A673 (cell line): ENCODE data around the gene CHRND. TPM values are rescaled to one million over a fixed set of nuclear protein-coding genes. Genes with fewer than 3 reads are reported as not detected.
A peak's percentile ranks its signal among the peaks of the same experiment; 100 is the strongest.

ENCODE experiments used
- BruUV-seq: library from RNA; stranded (reverse); fragments of 400-500 nt; replicated peaks from 2 replicates; lab custom pipeline; 2021; lab: Mats Ljungman, UMichigan
- CTCF ChIA-PET: fragments of 300-600 bp; sonication (Branson Sonifier 250); formaldehyde crosslinking; loops from one replicate; lab custom pipeline; 2022; ENCODE audit warnings: antibody characterized with exemption; lab: Charles Lee
- POLR2A ChIA-PET: fragments of 300-600 bp; sonication (Branson Sonifier 250); formaldehyde crosslinking; loops from one replicate; lab custom pipeline; 2022; ENCODE audit warnings: antibody characterized with exemption; ENCODE audit not compliant: low non-redundant PET; lab: Charles Lee
- DNase-seq: peaks from one replicate; pipeline ENCODE4 v3.0.0-alpha.2; 2015; ENCODE audit warnings: low spot score
- H3K27ac ChIP-seq: fragments of 200-600 bp; sonication (generic); 2 replicates; pipeline ENCODE4 v1.5.1; 2016; ENCODE audit warnings: mixed run types, low read depth, mild to moderate bottlenecking, mixed read lengths, antibody characterized with exemption, low read length; ENCODE audit not compliant: poor library complexity, severe bottlenecking
- H3K27me3 ChIP-seq: fragments of 200-600 bp; sonication (generic); replicated peaks from 2 replicates; pipeline ENCODE4 v1.6.1; 2017; ENCODE audit warnings: mixed run types, low read depth, mild to moderate bottlenecking, mixed read lengths, antibody characterized with exemption, low read length; ENCODE audit not compliant: insufficient read depth, poor library complexity
- H3K36me3 ChIP-seq: fragments of 200-600 bp; sonication (generic); 2 replicates; pipeline ENCODE4 v1.6.1; 2016; ENCODE audit warnings: mixed run types, mild to moderate bottlenecking, mixed read lengths, antibody characterized with exemption, low read length; ENCODE audit not compliant: insufficient read depth, poor library complexity, severe bottlenecking
- H3K4me1 ChIP-seq: fragments of 200-600 bp; sonication (generic); 2 replicates; pipeline ENCODE4 v1.6.1; 2017; ENCODE audit warnings: mixed run types, mild to moderate bottlenecking, mixed read lengths, antibody characterized with exemption, low read length; ENCODE audit not compliant: insufficient read depth, poor library complexity, severe bottlenecking
- H3K4me3 ChIP-seq: fragments of 200-600 bp; sonication (generic); 2 replicates; pipeline ENCODE4 v1.5.1; 2016; ENCODE audit warnings: low read depth, mixed run types, mild to moderate bottlenecking, mixed read lengths, low read length; ENCODE audit not compliant: poor library complexity, severe bottlenecking
- H3K9me3 ChIP-seq: fragments of 200-600 bp; sonication (generic); 2 replicates; pipeline ENCODE4 v1.6.1; 2016; ENCODE audit warnings: mixed run types, low read depth, mild to moderate bottlenecking, mixed read lengths, antibody characterized with exemption, low read length; ENCODE audit not compliant: poor library complexity, severe bottlenecking
- CTCF ChIP-seq: fragments of 300-800, 200-600 bp; sonication (generic); conservative IDR thresholded peaks from 2 replicates; pipeline ENCODE4 v1.5.1; 2017; ENCODE audit warnings: low read depth, mild to moderate bottlenecking, antibody characterized with exemption, low read length, moderate library complexity, mixed read lengths
- EZH2 ChIP-seq: fragments of 200-600 bp; sonication (generic); IDR thresholded peaks from 2 replicates; pipeline ENCODE4 v1.6.1; 2017; ENCODE audit warnings: borderline replicate concordance, low read depth, mild to moderate bottlenecking, mixed read lengths, antibody characterized with exemption, low read length; ENCODE audit not compliant: poor library complexity, severe bottlenecking
- intact Hi-C: fragments of 100-400 bp; cut with micrococcal nuclease; formaldehyde crosslinking; loops from one replicate; pipeline ENCODE4 v1.10.0; 2022; ENCODE audit not compliant: unreplicated experiment
- total RNA-seq: library from RNA; stranded (reverse); gene quantifications from 2 replicates; pipeline ENCODE4 v1.2.3, GENCODE V29; 2021

The CHRND gene
- total RNA-seq, 1 experiment from 2014 or later = not detected

GRCh38 chr2:232502511-232502910, 23.4 kb upstream of the CHRND start:
- Histone ChIP-seq H3K4me1 (peaks cover 8% of the 10 kb centered on the region), H3K36me3 (no peaks in the 10 kb centered on the region), H3K27ac (no peak overlapping the region), H3K4me3 (no peak overlapping the region), H3K9me3 (no peaks in the 10 kb centered on the region), H3K27me3 (peaks cover 16% of the 10 kb centered on the region)
- POLR2A ChIA-PET = no interaction called here
- no TSS peak for BruUV-seq
- intact Hi-C loops = no loop called here
- CTCF ChIA-PET = no interaction called here
- DNase-seq = no peak
- TF ChIP-seq EZH2 (no peak), CTCF (no peak)

- peaks cover 8% of the 10 kb centered on the region for H3K4me1 ChIP-seq
- no peaks in the 10 kb centered on the region for H3K9me3 ChIP-seq
- ChIA-PET CTCF (no interaction called here), POLR2A (no interaction called here)
- peaks cover 16% of the 10 kb centered on the region for H3K27me3 ChIP-seq
- no peak overlapping the region for H3K27ac ChIP-seq
- BruUV-seq = no TSS peak
- H3K36me3 ChIP-seq = no peaks in the 10 kb centered on the region
- H3K4me3 ChIP-seq = peak overlapping the region; percentile 48
- intact Hi-C loops = no loop called here
- DNase-seq = peak; percentile 37
- TF ChIP-seq EZH2 (no peak), CTCF (no peak)
Observed at GRCh38 chr2:232502911-232503808, 22.8 kb upstream of the CHRND start.

GRCh38 chr2:232503809-232504323, 22.1 kb upstream of the CHRND start:
- intact Hi-C loops = no loop called here
- ChIA-PET POLR2A (no interaction called here), CTCF (no interaction called here)
- BruUV-seq = no TSS peak
- Histone ChIP-seq H3K27me3 (peaks cover 16% of the 10 kb centered on the region), H3K4me1 (peaks cover 8% of the 10 kb centered on the region), H3K36me3 (no peaks in the 10 kb centered on the region), H3K4me3 (peak overlapping the region; percentile 48), H3K27ac (no peak overlapping the region), H3K9me3 (no peaks in the 10 kb centered on the region)
- TF ChIP-seq EZH2 = no peak
- TF ChIP-seq CTCF = no peak
- no peak for DNase-seq
